PC-9 (cell line): Measurements from ENCODE around the gene NAGS. TPM values are rescaled to one million over a fixed set of nuclear protein-coding genes. Genes with fewer than 3 reads are reported as not detected.

Experiments
- BruUV-seq: library from RNA; stranded (reverse); fragments of 400-500 nt; replicated peaks from 2 replicates; lab custom pipeline; 2021; lab: Mats Ljungman, UMichigan
- CTCF ChIA-PET: fragments of 300-600 bp; sonication (Branson Sonifier 250); formaldehyde crosslinking; loops from one replicate; lab custom pipeline; 2022; ENCODE audit warnings: antibody characterized with exemption; lab: Charles Lee
- POLR2A ChIA-PET: fragments of 300-600 bp; sonication (Branson Sonifier 250); formaldehyde crosslinking; loops from one replicate; lab custom pipeline; 2022; ENCODE audit warnings: antibody characterized with exemption; ENCODE audit not compliant: unreplicated experiment; lab: Charles Lee
- DNase-seq, 2 experiments: peaks; one replicate each; pipeline versions ENCODE4 v3.0.0 to v3.0.0-alpha.2; 2015 to 2022; ENCODE audit warnings: mixed read lengths in 1 of 2
- H2AFZ ChIP-seq: fragments of 200-600 bp; sonication (generic); 2 replicates; pipeline ENCODE4 v1.8.1; 2017; ENCODE audit warnings: antibody characterized with exemption
- H3F3A ChIP-seq: fragments of 200-600 bp; sonication (generic); 2 replicates; pipeline ENCODE4 v1.8.1; 2017; ENCODE audit warnings: antibody characterized with exemption, mild to moderate bottlenecking, low read depth; ENCODE audit not compliant: insufficient read depth
- H3K27ac ChIP-seq: fragments of 200-600 bp; sonication (generic); 2 replicates; pipeline ENCODE4 v1.6.1; 2016; ENCODE audit warnings: mixed run types
- H3K27me3 ChIP-seq: fragments of 200-600 bp; sonication (generic); 2 replicates; pipeline ENCODE4 v1.6.1; 2016; ENCODE audit warnings: low read depth, mixed run types; ENCODE audit not compliant: insufficient read depth
- H3K36me3 ChIP-seq: fragments of 200-600 bp; sonication (generic); 2 replicates; pipeline ENCODE4 v1.6.1; 2016; ENCODE audit warnings: low read depth, mixed run types
- H3K4me1 ChIP-seq: fragments of 200-600 bp; sonication (generic); replicated peaks from 2 replicates; pipeline ENCODE4 v1.6.1; 2016; ENCODE audit warnings: mixed run types; ENCODE audit not compliant: insufficient read depth
- H3K4me2 ChIP-seq: fragments of 200-600 bp; sonication (generic); 2 replicates; pipeline ENCODE4 v1.6.1; 2017; ENCODE audit warnings: mixed run types
- H3K4me3 ChIP-seq: fragments of 200-600 bp; sonication (generic); 2 replicates; pipeline ENCODE4 v1.6.1; 2016; ENCODE audit warnings: mixed run types
- H3K79me2 ChIP-seq: fragments of 200-600 bp; sonication (generic); 2 replicates; pipeline ENCODE4 v1.6.1; 2017; ENCODE audit warnings: low read depth, mixed run types
- H3K9me2 ChIP-seq: fragments of 200-600 bp; sonication (generic); 2 replicates; pipeline ENCODE4 v1.8.1; 2017; ENCODE audit warnings: mild to moderate bottlenecking; ENCODE audit not compliant: insufficient read depth
- H3K9me3 ChIP-seq: fragments of 200-600 bp; sonication (generic); 2 replicates; pipeline ENCODE4 v1.8.1; 2016; ENCODE audit warnings: low read depth; ENCODE audit not compliant: insufficient read depth
- H4K20me1 ChIP-seq: fragments of 200-600 bp; sonication (generic); 2 replicates; pipeline ENCODE4 v1.8.1; 2017; ENCODE audit not compliant: insufficient read depth
- CTCF ChIP-seq: fragments of 200-600 bp; sonication (generic); conservative IDR thresholded peaks from 2 replicates; pipeline ENCODE4 v1.6.1; 2017; ENCODE audit warnings: mixed run types, antibody characterized with exemption, mild to moderate bottlenecking, moderate library complexity
- EZH2 ChIP-seq: fragments of 200-600 bp; sonication (generic); IDR thresholded peaks from 2 replicates; pipeline ENCODE4 v1.8.0; 2017; ENCODE audit warnings: antibody characterized with exemption, low read depth
- intact Hi-C: fragments of 100-400 bp; cut with micrococcal nuclease; formaldehyde crosslinking; loops from one replicate; pipeline ENCODE4 v1.10.0; 2022; ENCODE audit not compliant: unreplicated experiment
- total RNA-seq: library from RNA; stranded (reverse); gene quantifications from 2 replicates; pipeline ENCODE4 v1.2.3, GENCODE V29; 2021

Gene NAGS
- total RNA-seq, 1 experiment from 2014 or later, result 1.0 TPM

- no peaks in the 10 kb centered on the region for H3K4me1 ChIP-seq
- BruUV-seq, result no TSS peak
- peaks cover 36% of the 10 kb centered on the region for H3K36me3 ChIP-seq
- ChIA-PET POLR2A (no interaction called here), CTCF (interaction anchor here (0.6 kb wide), 1 partner anchor 77 kb away, joined by 4 read pairs; no protein-coding TSS in a partner anchor)
- H4K20me1 ChIP-seq, result peaks cover 67% of the 10 kb centered on the region
- DNase-seq, result no peak
- no peaks in the 10 kb centered on the region for H3K9me3 ChIP-seq
- TF ChIP-seq EZH2 (no peak), CTCF (no peak)
- no peak overlapping the region for H3K4me3 ChIP-seq
- H3K4me2 ChIP-seq, result no peak overlapping the region
- no peak overlapping the region for H3K27ac ChIP-seq
- no peaks in the 10 kb centered on the region for H3K9me2 ChIP-seq
- no peak overlapping the region for H2AFZ ChIP-seq
- H3K27me3 ChIP-seq, result no peaks in the 10 kb centered on the region
- intact Hi-C loops, result no loop called here
- peaks cover 22% of the 10 kb centered on the region for H3F3A ChIP-seq
- peaks cover 63% of the 10 kb centered on the region for H3K79me2 ChIP-seq
Measured at GRCh38 chr17:44049294-44050060, 45.1 kb downstream of the NAGS start.

GRCh38 chr17:44053125-44053872 lies 48.9 kb downstream of the NAGS start:
- Histone ChIP-seq H4K20me1 (peaks cover 58% of the 10 kb centered on the region), H2AFZ (no peak overlapping the region)

More at GRCh38 chr17:44053125-44053872, 48.9 kb downstream of the NAGS start:
- Histone ChIP-seq H3K27ac (no peak overlapping the region), H3K27me3 (no peaks in the 10 kb centered on the region), H3K36me3 (peaks cover 37% of the 10 kb centered on the region), H3K79me2 (peaks cover 76% of the 10 kb centered on the region), H3K4me1 (no peaks in the 10 kb centered on the region), H3K9me2 (no peaks in the 10 kb centered on the region), H3K4me3 (no peak overlapping the region), H3K4me2 (no peak overlapping the region), H3F3A (peaks cover 14% of the 10 kb centered on the region), H3K9me3 (no peaks in the 10 kb centered on the region)
- POLR2A ChIA-PET, result interaction anchor here (0.7 kb wide), 1 partner anchor 13 kb away, joined by 17 read pairs; no protein-coding TSS in a partner anchor
- no peak for DNase-seq
- no TSS peak for BruUV-seq
- TF ChIP-seq CTCF (no peak), EZH2 (no peak)
- intact Hi-C loops, result no loop called here
- CTCF ChIA-PET, result no interaction called here

Other genes starting within 250 kb of the NAGS start
- gene SOST, start 245.8 kb upstream of the NAGS start, total RNA-seq, result not detected in 2 replicates
- 37.2 and 38.4 TPM in 2 replicates for gene DUSP3, start 225.6 kb upstream of the NAGS start, total RNA-seq
- gene CFAP97D1, start 224.2 kb upstream of the NAGS start, total RNA-seq, result not detected in 2 replicates
- 17.4 and 22.0 TPM in 2 replicates for gene MPP3, start 171.5 kb upstream of the NAGS start, total RNA-seq
- not detected in 2 replicates for gene CD300LG, start 157.4 kb upstream of the NAGS start, total RNA-seq
- 5.6 and 8.6 TPM in 2 replicates for gene MPP2, start 97.1 kb upstream of the NAGS start, total RNA-seq
- gene PPY, start 62.1 kb upstream of the NAGS start, total RNA-seq, result not detected in 2 replicates
- gene PYY, start 50.7 kb upstream of the NAGS start, total RNA-seq, result not detected in 2 replicates
- gene TMEM101, start 10.3 kb downstream of the NAGS start, total RNA-seq, result 33.5 and 42.6 TPM in 2 replicates
- 60.9 and 62.7 TPM in 2 replicates for gene LSM12, start 62.0 kb downstream of the NAGS start, total RNA-seq
- gene G6PC3, start 66.1 kb downstream of the NAGS start, total RNA-seq, result 69.3 and 70.9 TPM in 2 replicates
- gene HDAC5, start 119.0 kb downstream of the NAGS start, total RNA-seq, result 24.0 and 40.5 TPM in 2 replicates
- 14.5 and 15.7 TPM in 2 replicates for gene HROB, start 137.3 kb downstream of the NAGS start, total RNA-seq
- gene ASB16, start 166.1 kb downstream of the NAGS start, total RNA-seq, result not detected in 2 replicates
- 39.2 and 45.5 TPM in 2 replicates for gene TMUB2, start 182.3 kb downstream of the NAGS start, total RNA-seq
- 59.3 and 87.4 TPM in 2 replicates for gene ATXN7L3, start 195.3 kb downstream of the NAGS start, total RNA-seq
- gene UBTF, start 215.1 kb downstream of the NAGS start, total RNA-seq, result 59.6 and 61.7 TPM in 2 replicates